KBM-7 (cell line): ENCODE data around the gene CCDC116.
"Not testable (repeated sequence)": the region's sequence is repeated elsewhere in the genome, so short reads cannot be mapped to it uniquely, and the experiment has no call there.

Experiments
- DNase-seq: peaks from one replicate; pipeline ENCODE4 v3.0.0-alpha.2; 2015
- in situ Hi-C: fragments of 300-500 bp; cut with MboI; formaldehyde crosslinking; loops from 2 replicates; pipeline ENCODE4 v1.14.3; 2020; ENCODE audit warnings: low sequenced_read_pairs, low pct_unique_long_range_greater_than_20kb, mixed read lengths

CCDC116 gene

GRCh38 chr22:21628386-21629254 lies 3.9 kb upstream of the CCDC116 start:
- DNase-seq = no peak
- in situ Hi-C loops = no loop called here

GRCh38 chr22:21629255-21630149 lies 3.1 kb upstream of the CCDC116 start, which contains the start of gene YDJC:
TSS of gene YDJC (minus strand) at chr22:21630022. CDS start at chr22:21630014, 8 bp downstream.
- in situ Hi-C loops = no loop called here
- DNase-seq = peak; percentile 93

GRCh38 chr22:21631025-21631424 lies 1.5 kb upstream of the CCDC116 start:
- in situ Hi-C loops = no loop called here
- no peak for DNase-seq

GRCh38 chr22:21632931-21633330 lies 371 bp downstream of the CCDC116 start:
- DNase-seq = no peak
- in situ Hi-C loops = no loop called here

- no peak for DNase-seq
- in situ Hi-C loops = no loop called here
These were observed 921 bp downstream of the CCDC116 start for GRCh38 chr22:21633481-21633880.

- in situ Hi-C loops = no loop called here
- no peak for DNase-seq
These were observed 1.5 kb downstream of the CCDC116 start for GRCh38 chr22:21634081-21634480.

- no peak for DNase-seq
These were observed 2.3 kb downstream of the CCDC116 start for GRCh38 chr22:21634844-21635243.

GRCh38 chr22:21635771-21636510 lies 3.4 kb downstream of the CCDC116 start:
- in situ Hi-C loops = no loop called here
- no peak for DNase-seq

More at GRCh38 chr22:21634844-21635243, 2.3 kb downstream of the CCDC116 start:
- in situ Hi-C loops = no loop called here

GRCh38 chr22:21636629-21637218 lies 4.2 kb downstream of the CCDC116 start:
- DNase-seq = no peak
- in situ Hi-C loops = no loop called here

GRCh38 chr22:21637450-21637849 lies 4.9 kb downstream of the CCDC116 start:
- in situ Hi-C loops, DNase-seq: not testable (repeated sequence)

- in situ Hi-C loops = no loop called here
- no peak for DNase-seq
These were observed 6.8 kb downstream of the CCDC116 start for GRCh38 chr22:21639359-21639758.

GRCh38 chr22:21640810-21641209 lies 8.2 kb downstream of the CCDC116 start:
- in situ Hi-C loops = no loop called here
- no peak for DNase-seq

- in situ Hi-C loops = no loop called here
- DNase-seq = no peak
These were observed 8.8 kb downstream of the CCDC116 start for GRCh38 chr22:21641417-21641788.

GRCh38 chr22:21641789-21642583 lies 9.4 kb downstream of the CCDC116 start, which contains the start of gene SDF2L1:
TSS of gene SDF2L1 (plus strand) at chr22:21642302. CDS start at chr22:21642337, 35 bp downstream.
- in situ Hi-C loops = no loop called here
- DNase-seq = peak; percentile 99

- in situ Hi-C loops = no loop called here
- peak; percentile 73 for DNase-seq
These were observed 10.3 kb downstream of the CCDC116 start for GRCh38 chr22:21642584-21643448.

- in situ Hi-C loops = no loop called here
- no peak for DNase-seq
These were observed 11.2 kb downstream of the CCDC116 start for GRCh38 chr22:21643533-21644357.
